SK-N-MC (cell line): Measurements from ENCODE around the gene HBP1.

Source experiments
- DNase-seq: peaks from one replicate; pipeline ENCODE4 v3.0.0-alpha.2; 2011; ENCODE audit warnings: low read depth, low spot score
- H3K27ac ChIP-seq: fragments of 200-600 bp; sonication (generic); 2 replicates; pipeline ENCODE4 v1.5.1; 2016; ENCODE audit warnings: mixed run types
- H3K36me3 ChIP-seq: fragments of 200-600 bp; sonication (generic); 2 replicates; pipeline ENCODE4 v1.6.1; 2017; ENCODE audit warnings: antibody characterized with exemption, low read length, mixed read lengths; ENCODE audit not compliant: insufficient read depth
- H3K4me3 ChIP-seq: fragments of 200-600 bp; sonication (generic); 2 replicates; pipeline ENCODE4 v1.5.1; 2016
- H3K9ac ChIP-seq: fragments of 200-600 bp; sonication (generic); 2 replicates; pipeline ENCODE4 v1.8.0; 2017; ENCODE audit warnings: mixed run types, mixed read lengths; ENCODE audit not compliant: insufficient read length
- H3K9me3 ChIP-seq: fragments of 200-600 bp; sonication (generic); 2 replicates; pipeline ENCODE4 v1.6.1; 2017; ENCODE audit warnings: low read depth, mild to moderate bottlenecking, antibody characterized with exemption, low read length, moderate library complexity, mixed read lengths
- EZH2 ChIP-seq: fragments of 200-600 bp; sonication (generic); IDR thresholded peaks from one replicate; pipeline ENCODE4 v1.6.1; 2017; ENCODE audit warnings: antibody characterized with exemption
- FOXP2 ChIP-seq: optimal IDR thresholded peaks from 2 replicates; pipeline ENCODE3; 2011; ENCODE audit warnings: mild to moderate bottlenecking, moderate library complexity; ENCODE audit not compliant: insufficient read depth; ENCODE audit errors: extremely low read length, control extremely low read depth
- POLR2AphosphoS5 ChIP-seq: IDR thresholded peaks from 2 replicates; pipeline ENCODE4 v1.6.1; 2012; ENCODE audit warnings: mild to moderate bottlenecking, low read depth, low read length, borderline replicate concordance

The HBP1 gene

GRCh38 chr7:107171496-107171895 is 2.7 kb downstream of the HBP1 start:
- H3K9ac ChIP-seq: no peak overlapping the region
- H3K27ac ChIP-seq: no peak overlapping the region
- no peak for TF ChIP-seq POLR2AphosphoS5
- no peak for TF ChIP-seq FOXP2
- TF ChIP-seq EZH2: no peak
- no peak overlapping the region for H3K4me3 ChIP-seq
- no peaks in the 10 kb centered on the region for H3K36me3 ChIP-seq
- no peaks in the 10 kb centered on the region for H3K9me3 ChIP-seq
- no peak for DNase-seq

GRCh38 chr7:107172276-107173032 is 3.7 kb downstream of the HBP1 start:
- no peak overlapping the region for H3K4me3 ChIP-seq
- H3K9me3 ChIP-seq: no peaks in the 10 kb centered on the region
- H3K36me3 ChIP-seq: no peaks in the 10 kb centered on the region
- no peak overlapping the region for H3K27ac ChIP-seq
- no peak for DNase-seq
- H3K9ac ChIP-seq: no peak overlapping the region
- TF ChIP-seq POLR2AphosphoS5: no peak
- TF ChIP-seq EZH2: no peak
- TF ChIP-seq FOXP2: no peak

GRCh38 chr7:107173191-107173590 is 4.4 kb downstream of the HBP1 start:
- DNase-seq: no peak
- Histone ChIP-seq H3K27ac (0 out of 2 replicates have a peak overlapping the region, but pooled peaks have one; percentile 12), H3K4me3 (no peak overlapping the region), H3K9ac (no peak overlapping the region), H3K9me3 (no peaks in the 10 kb centered on the region), H3K36me3 (no peaks in the 10 kb centered on the region)
- TF ChIP-seq FOXP2: no peak
- TF ChIP-seq EZH2: no peak
- no peak for TF ChIP-seq POLR2AphosphoS5

- TF ChIP-seq FOXP2 (no peak), EZH2 (no peak), POLR2AphosphoS5 (no peak)
- Histone ChIP-seq H3K36me3 (no peaks in the 10 kb centered on the region), H3K9ac (no peak overlapping the region), H3K9me3 (no peaks in the 10 kb centered on the region), H3K27ac (0 out of 2 replicates have a peak overlapping the region, but pooled peaks have one; percentile 12), H3K4me3 (no peak overlapping the region)
- DNase-seq: no peak
Observed at GRCh38 chr7:107173691-107174406, 5.0 kb downstream of the HBP1 start.

- no peak overlapping the region for H3K9ac ChIP-seq
- no peak for TF ChIP-seq POLR2AphosphoS5
- no peak for TF ChIP-seq EZH2
- TF ChIP-seq FOXP2: no peak
- peaks cover 16% of the 10 kb centered on the region for H3K36me3 ChIP-seq
- no peak for DNase-seq
- peak overlapping the region; percentile 33; the same call in 1 of the 2 replicates for H3K27ac ChIP-seq
- no peaks in the 10 kb centered on the region for H3K9me3 ChIP-seq
- H3K4me3 ChIP-seq: no peak overlapping the region
Observed at GRCh38 chr7:107179326-107180164, 10.7 kb downstream of the HBP1 start.

GRCh38 chr7:107180378-107180777 is 11.6 kb downstream of the HBP1 start:
- no peak for TF ChIP-seq POLR2AphosphoS5
- TF ChIP-seq FOXP2: no peak
- TF ChIP-seq EZH2: no peak
- no peak for DNase-seq

GRCh38 chr7:107181172-107181571 is 12.4 kb downstream of the HBP1 start:
- Histone ChIP-seq H3K9ac (no peak overlapping the region), H3K4me3 (no peak overlapping the region), H3K27ac (no peak overlapping the region; the same call in 1 of the 2 replicates), H3K36me3 (peaks cover 16% of the 10 kb centered on the region), H3K9me3 (no peaks in the 10 kb centered on the region)
- TF ChIP-seq EZH2 (no peak), POLR2AphosphoS5 (no peak), FOXP2 (no peak)
- DNase-seq: no peak

More at GRCh38 chr7:107180378-107180777, 11.6 kb downstream of the HBP1 start:
- peaks cover 16% of the 10 kb centered on the region for H3K36me3 ChIP-seq
- H3K9me3 ChIP-seq: no peaks in the 10 kb centered on the region
- peak overlapping the region; percentile 33 for H3K27ac ChIP-seq
- no peak overlapping the region for H3K4me3 ChIP-seq
- H3K9ac ChIP-seq: no peak overlapping the region

GRCh38 chr7:107185716-107186115 is 16.9 kb downstream of the HBP1 start:
- Histone ChIP-seq H3K9me3 (no peaks in the 10 kb centered on the region), H3K36me3 (peaks cover 29% of the 10 kb centered on the region), H3K4me3 (no peak overlapping the region), H3K27ac (no peak overlapping the region), H3K9ac (no peak overlapping the region)
- no peak for DNase-seq
- no peak for TF ChIP-seq FOXP2
- no peak for TF ChIP-seq EZH2
- no peak for TF ChIP-seq POLR2AphosphoS5
